Neural progenitor cell (in vitro differentiated cells): ENCODE measurements around the gene TMEM117. TPM values are rescaled to one million over a fixed set of nuclear protein-coding genes. Genes with fewer than 3 reads are reported as not detected.

Experiments
- DNase-seq: peaks from one replicate; pipeline ENCODE4 v3.0.0-alpha.2; 2016; ENCODE audit warnings: low spot score
- H2AFZ ChIP-seq: fragments of 200-600 bp; sonication (generic); replicated peaks from 2 replicates; pipeline ENCODE4 v1.6.1; 2016; ENCODE audit warnings: antibody characterized with exemption
- H3F3A ChIP-seq: fragments of 200-600 bp; sonication (generic); 2 replicates; pipeline ENCODE4 v1.6.1; 2016; ENCODE audit warnings: antibody characterized with exemption, low read depth
- H3K27ac ChIP-seq: fragments of 200-600 bp; sonication (generic); 2 replicates; pipeline ENCODE4 v1.5.1; 2016; ENCODE audit warnings: mild to moderate bottlenecking
- H3K27me3 ChIP-seq: fragments of 200-600 bp; sonication (generic); 2 replicates; pipeline ENCODE4 v1.6.1; 2016; ENCODE audit warnings: mild to moderate bottlenecking, moderate library complexity
- H3K36me3 ChIP-seq: fragments of 200-600 bp; sonication (generic); 2 replicates; pipeline ENCODE4 v1.5.1; 2016
- H3K4me1 ChIP-seq: fragments of 200-600 bp; sonication (generic); 2 replicates; pipeline ENCODE4 v1.6.1; 2016; ENCODE audit warnings: mixed run types
- H3K4me2 ChIP-seq: fragments of 200-600 bp; sonication (generic); 2 replicates; pipeline ENCODE4 v1.6.1; 2016
- H3K4me3 ChIP-seq: fragments of 200-600 bp; sonication (generic); 2 replicates; pipeline ENCODE4 v1.5.1; 2016
- H3K79me2 ChIP-seq: fragments of 200-600 bp; sonication (generic); 2 replicates; pipeline ENCODE4 v1.6.1; 2016; ENCODE audit warnings: low read depth
- H3K9ac ChIP-seq: fragments of 200-600 bp; sonication (generic); 2 replicates; pipeline ENCODE4 v1.6.1; 2016
- H3K9me3 ChIP-seq: fragments of 200-600 bp; sonication (generic); 2 replicates; pipeline ENCODE4 v1.5.1; 2016; ENCODE audit warnings: low read depth
- H4K20me1 ChIP-seq: fragments of 200-600 bp; sonication (generic); 2 replicates; pipeline ENCODE4 v1.6.1; 2016; ENCODE audit warnings: low read depth
- H3K27ac Mint-ChIP-seq: 3 replicates; pipeline ENCODE4 v1.8.0; 2021; ENCODE audit warnings: mixed read lengths
- H3K27me3 Mint-ChIP-seq: 2 replicates; pipeline ENCODE4 v1.8.0; 2022; ENCODE audit warnings: low read depth, mild to moderate bottlenecking, inconsistent platforms, moderate library complexity, mixed read lengths; ENCODE audit not compliant: insufficient read depth
- H3K36me3 Mint-ChIP-seq: 3 replicates; pipeline ENCODE4 v1.8.0; 2021; ENCODE audit warnings: mixed read lengths
- H3K4me1 Mint-ChIP-seq: 3 replicates; pipeline ENCODE4 v1.8.0; 2021; ENCODE audit warnings: mixed read lengths
- H3K4me3 Mint-ChIP-seq: 3 replicates; pipeline ENCODE4 v1.8.0; 2021; ENCODE audit warnings: mild to moderate bottlenecking, moderate library complexity, mixed read lengths
- H3K9me3 Mint-ChIP-seq: 3 replicates; pipeline ENCODE4 v1.8.0; 2020; ENCODE audit warnings: mixed read lengths
- CTCF ChIP-seq: fragments of 200-600 bp; sonication (generic); IDR thresholded peaks from 2 replicates; pipeline ENCODE4 v1.5.1; 2017; ENCODE audit warnings: antibody characterized with exemption, mild to moderate bottlenecking
- EZH2 ChIP-seq: fragments of 200-600 bp; sonication (generic); IDR thresholded peaks from 2 replicates; pipeline ENCODE4 v1.6.1; 2017; ENCODE audit warnings: antibody characterized with exemption, mild to moderate bottlenecking, moderate library complexity
- EZH2phosphoT487 ChIP-seq: fragments of 200-600 bp; sonication (generic); IDR thresholded peaks from 2 replicates; pipeline ENCODE4 v1.6.1; 2017; ENCODE audit warnings: antibody characterized with exemption
- total RNA-seq: library from RNA; depleted of rRNA; stranded (reverse); fragments of >200 nt; gene quantifications from 2 replicates; pipeline ENCODE4 v1.2.3, GENCODE V29; 2015; ENCODE audit warnings: low replicate concordance

Gene TMEM117
- total RNA-seq, 1 donor from 2014 or later: 1.6 TPM

GRCh38 chr12:44389038-44389437 is 553.2 kb downstream of the TMEM117 start:
- H3F3A ChIP-seq: no peaks in the 10 kb centered on the region
- Mint-ChIP-seq H3K4me1 (peaks cover 14% of the 10 kb centered on the region), H3K4me3 (no peak overlapping the region), H3K36me3 (no peaks in the 10 kb centered on the region), H3K9me3 (no peaks in the 10 kb centered on the region), H3K27ac (no peak overlapping the region), H3K27me3 (no peaks in the 10 kb centered on the region)
- H4K20me1 ChIP-seq: no peaks in the 10 kb centered on the region
- H3K27ac ChIP-seq: no peak overlapping the region
- H3K4me3 ChIP-seq: no peak overlapping the region
- no peaks in the 10 kb centered on the region for H3K9me3 ChIP-seq
- H3K4me2 ChIP-seq: no peak overlapping the region
- no peak overlapping the region for H3K9ac ChIP-seq
- H3K4me1 ChIP-seq: no peaks in the 10 kb centered on the region
- H2AFZ ChIP-seq: no peak overlapping the region
- H3K36me3 ChIP-seq: no peaks in the 10 kb centered on the region
- no peaks in the 10 kb centered on the region for H3K79me2 ChIP-seq
- no peaks in the 10 kb centered on the region for H3K27me3 ChIP-seq
- no peak for TF ChIP-seq EZH2
- no peak for TF ChIP-seq EZH2phosphoT487
- no peak for TF ChIP-seq CTCF
- DNase-seq: no peak

GRCh38 chr12:44389896-44390295 is 554.0 kb downstream of the TMEM117 start:
- no peak overlapping the region for H3K27ac ChIP-seq
- Mint-ChIP-seq H3K4me1 (peaks cover 14% of the 10 kb centered on the region), H3K36me3 (no peaks in the 10 kb centered on the region), H3K4me3 (no peak overlapping the region), H3K27me3 (no peaks in the 10 kb centered on the region), H3K9me3 (no peaks in the 10 kb centered on the region), H3K27ac (no peak overlapping the region)
- no peak for TF ChIP-seq CTCF
- no peak for TF ChIP-seq EZH2
- TF ChIP-seq EZH2phosphoT487: no peak
- no peaks in the 10 kb centered on the region for H4K20me1 ChIP-seq
- no peaks in the 10 kb centered on the region for H3K27me3 ChIP-seq
- H3K9ac ChIP-seq: no peak overlapping the region
- H3K79me2 ChIP-seq: no peaks in the 10 kb centered on the region
- no peaks in the 10 kb centered on the region for H3K4me1 ChIP-seq
- DNase-seq: no peak
- H3K36me3 ChIP-seq: no peaks in the 10 kb centered on the region
- H3K9me3 ChIP-seq: no peaks in the 10 kb centered on the region
- H3K4me2 ChIP-seq: no peak overlapping the region
- H3K4me3 ChIP-seq: no peak overlapping the region
- H3F3A ChIP-seq: no peaks in the 10 kb centered on the region
- H2AFZ ChIP-seq: no peak overlapping the region

- H3K9me3 ChIP-seq: no peaks in the 10 kb centered on the region
- no peaks in the 10 kb centered on the region for H3K36me3 Mint-ChIP-seq
- H3K9ac ChIP-seq: no peak overlapping the region
- no peaks in the 10 kb centered on the region for H3K27me3 ChIP-seq
- no peaks in the 10 kb centered on the region for H3K4me1 ChIP-seq
- no peaks in the 10 kb centered on the region for H3K79me2 ChIP-seq
- H3K4me1 Mint-ChIP-seq: peaks cover 11% of the 10 kb centered on the region
- H3K27me3 Mint-ChIP-seq: no peaks in the 10 kb centered on the region
- no peaks in the 10 kb centered on the region for H4K20me1 ChIP-seq
- DNase-seq: no peak
- H3K27ac Mint-ChIP-seq: no peak overlapping the region
- H2AFZ ChIP-seq: peak overlapping the region; percentile 82
- no peaks in the 10 kb centered on the region for H3K9me3 Mint-ChIP-seq
- H3K4me2 ChIP-seq: no peak overlapping the region
- H3F3A ChIP-seq: no peaks in the 10 kb centered on the region
- no peak overlapping the region for H3K4me3 Mint-ChIP-seq
- H3K36me3 ChIP-seq: no peaks in the 10 kb centered on the region
- TF ChIP-seq EZH2phosphoT487 (no peak), EZH2 (no peak), CTCF (no peak)
- no peak overlapping the region for H3K27ac ChIP-seq
- no peak overlapping the region for H3K4me3 ChIP-seq
Observed at GRCh38 chr12:44397631-44398030, 561.8 kb downstream of the TMEM117 start.

GRCh38 chr12:44403185-44403584 is 567.3 kb downstream of the TMEM117 start:
- no peaks in the 10 kb centered on the region for H3F3A ChIP-seq
- Mint-ChIP-seq H3K36me3 (no peaks in the 10 kb centered on the region), H3K9me3 (peaks cover 2% of the 10 kb centered on the region), H3K27ac (no peak overlapping the region), H3K27me3 (no peaks in the 10 kb centered on the region), H3K4me1 (peaks cover 12% of the 10 kb centered on the region), H3K4me3 (no peak overlapping the region)
- no peak for DNase-seq
- no peak overlapping the region for H3K4me3 ChIP-seq
- no peaks in the 10 kb centered on the region for H3K36me3 ChIP-seq
- no peaks in the 10 kb centered on the region for H3K79me2 ChIP-seq
- TF ChIP-seq CTCF (no peak), EZH2phosphoT487 (no peak), EZH2 (no peak)
- H4K20me1 ChIP-seq: no peaks in the 10 kb centered on the region
- H3K27me3 ChIP-seq: no peaks in the 10 kb centered on the region
- H3K4me1 ChIP-seq: peaks cover 9% of the 10 kb centered on the region
- no peak overlapping the region for H3K9ac ChIP-seq
- H2AFZ ChIP-seq: no peak overlapping the region
- H3K9me3 ChIP-seq: no peaks in the 10 kb centered on the region
- H3K27ac ChIP-seq: no peak overlapping the region
- no peak overlapping the region for H3K4me2 ChIP-seq
